Fibroblast of lung (primary cell): ENCODE data around the gene ST6GAL2. TPM values are rescaled to one million over a fixed set of nuclear protein-coding genes. Genes with fewer than 3 reads are reported as not detected.

Source experiments
- DNase-seq, 2 donors: peaks; one replicate each; pipeline versions ENCODE4 v3.0.0 to v3.0.0-alpha.2; 2010; ENCODE audit warnings: low read depth in 2 of 2
- H2AFZ ChIP-seq: 2 replicates; pipeline ENCODE4 v1.5.1; 2012; ENCODE audit warnings: low read length, control low read depth, inconsistent platforms
- H3K27ac ChIP-seq: 2 replicates; pipeline ENCODE4 v1.5.1; 2011; ENCODE audit warnings: low read length, control low read depth; ENCODE audit not compliant: insufficient read depth
- H3K27me3 ChIP-seq: 2 replicates; pipeline ENCODE4 v1.5.1; 2011; ENCODE audit warnings: mild to moderate bottlenecking, low read length; ENCODE audit not compliant: control insufficient read depth, insufficient read depth
- H3K36me3 ChIP-seq: 2 replicates; pipeline ENCODE4 v1.5.1; 2011; ENCODE audit warnings: low read length; ENCODE audit not compliant: control insufficient read depth, insufficient read depth
- H3K4me1 ChIP-seq: 2 replicates; pipeline ENCODE4 v1.5.1; 2011; ENCODE audit warnings: low read length; ENCODE audit not compliant: control insufficient read depth, insufficient read depth; ENCODE audit errors: extremely low read depth
- H3K4me2 ChIP-seq: 2 replicates; pipeline ENCODE4 v1.5.1; 2011; ENCODE audit warnings: low read length, control low read depth; ENCODE audit not compliant: insufficient read depth; ENCODE audit errors: extremely low read depth
- H3K4me3 ChIP-seq, 4 experiments: fragments of 200-600 bp in 1 of 4; sonication (generic) in 1 of 4; replicated peaks in 1 of 4; 2 replicates each; pipeline ENCODE4 v1.5.1; 2011 to 2016; ENCODE audit warnings: low read length in 4 of 4, low read depth in 3 of 4, mild to moderate bottlenecking in 3 of 4, control low read depth in 2 of 4, inconsistent platforms in 1 of 4, mixed read lengths in 1 of 4; ENCODE audit not compliant: insufficient read depth in 1 of 4; ENCODE audit errors: control extremely low read depth in 1 of 4
- H3K79me2 ChIP-seq: 2 replicates; pipeline ENCODE4 v1.5.1; 2012; ENCODE audit warnings: mild to moderate bottlenecking, low read length, inconsistent platforms; ENCODE audit not compliant: control insufficient read depth, insufficient read depth
- H3K9ac ChIP-seq: 2 replicates; pipeline ENCODE4 v1.5.1; 2011; ENCODE audit warnings: mild to moderate bottlenecking, low read length, control low read depth; ENCODE audit not compliant: insufficient read depth
- H3K9me3 ChIP-seq: 2 replicates; pipeline ENCODE4 v1.5.1; 2012; ENCODE audit warnings: low read depth, low read length; ENCODE audit not compliant: control insufficient read depth, insufficient read depth
- H4K20me1 ChIP-seq: 2 replicates; pipeline ENCODE4 v1.5.1; 2011; ENCODE audit warnings: low read length; ENCODE audit not compliant: control insufficient read depth, insufficient read depth; ENCODE audit errors: extremely low read depth
- EZH2 ChIP-seq: IDR thresholded peaks from 2 replicates; pipeline ENCODE4 v1.5.1; 2012; ENCODE audit warnings: low read length, control low read depth, mild to moderate bottlenecking; ENCODE audit errors: missing control alignments
- polyA plus RNA-seq, 2 donors: library from polyadenylated mRNA; depleted of rRNA in 1 of 2; stranded (reverse) in 1 of 2; unstranded in 1 of 2; fragments of >200 nt; gene quantifications; 2 replicates each; pipeline ENCODE4 v1.2.1, GENCODE V29; 2011 to 2012; ENCODE audit warnings: missing spikeins in 1 of 2
- total RNA-seq: library from RNA; depleted of rRNA; stranded (reverse); fragments of >200 nt; gene quantifications from 2 replicates; pipeline ENCODE4 v1.2.1, GENCODE V29; 2014
- TF ChIP-seq, protein P1 (sequence below), 2 donors: IDR thresholded peaks in 1 of 2; conservative IDR thresholded peaks in 1 of 2; 1 replicate in 1 of 2; 2 replicates in 1 of 2; pipeline ENCODE4 v1.5.1; 2011 to 2012; ENCODE audit warnings: low read length in 2 of 2, control low read depth in 1 of 2, inconsistent platforms in 1 of 2, low read depth in 1 of 2, mild to moderate bottlenecking in 1 of 2

The ST6GAL2 gene
- total and polyA plus RNA-seq, 2 donors (not counting 1 experiment from before 2014, with no cell fraction given) = not detected

- Histone ChIP-seq H2AFZ (no peak overlapping the region), H3K79me2 (no peaks in the 10 kb centered on the region), H4K20me1 (no peaks in the 10 kb centered on the region), H3K36me3 (no peaks in the 10 kb centered on the region), H3K4me2 (no peak overlapping the region), H3K9me3 (no peaks in the 10 kb centered on the region), H3K27ac (no peak overlapping the region), H3K9ac (no peak overlapping the region), H3K4me3 (no peak overlapping the region), H3K27me3 (peaks cover 7% of the 10 kb centered on the region), H3K4me1 (no peaks in the 10 kb centered on the region)
- TF ChIP-seq, protein P1, sequence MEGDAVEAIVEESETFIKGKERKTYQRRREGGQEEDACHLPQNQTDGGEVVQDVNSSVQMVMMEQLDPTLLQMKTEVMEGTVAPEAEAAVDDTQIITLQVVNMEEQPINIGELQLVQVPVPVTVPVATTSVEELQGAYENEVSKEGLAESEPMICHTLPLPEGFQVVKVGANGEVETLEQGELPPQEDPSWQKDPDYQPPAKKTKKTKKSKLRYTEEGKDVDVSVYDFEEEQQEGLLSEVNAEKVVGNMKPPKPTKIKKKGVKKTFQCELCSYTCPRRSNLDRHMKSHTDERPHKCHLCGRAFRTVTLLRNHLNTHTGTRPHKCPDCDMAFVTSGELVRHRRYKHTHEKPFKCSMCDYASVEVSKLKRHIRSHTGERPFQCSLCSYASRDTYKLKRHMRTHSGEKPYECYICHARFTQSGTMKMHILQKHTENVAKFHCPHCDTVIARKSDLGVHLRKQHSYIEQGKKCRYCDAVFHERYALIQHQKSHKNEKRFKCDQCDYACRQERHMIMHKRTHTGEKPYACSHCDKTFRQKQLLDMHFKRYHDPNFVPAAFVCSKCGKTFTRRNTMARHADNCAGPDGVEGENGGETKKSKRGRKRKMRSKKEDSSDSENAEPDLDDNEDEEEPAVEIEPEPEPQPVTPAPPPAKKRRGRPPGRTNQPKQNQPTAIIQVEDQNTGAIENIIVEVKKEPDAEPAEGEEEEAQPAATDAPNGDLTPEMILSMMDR (conservative IDR thresholded peaks at IDR 0.05 in 1 of 2, IDR thresholded peaks at IDR 0.05 in 1 of 2; ENCODE audit: low read depth in 1 of 2, low read length in 2 of 2) = no peak
- TF ChIP-seq EZH2 = no peak
- no peak for DNase-seq
These were observed 3.3 kb downstream of the ST6GAL2 start for GRCh38 chr2:106882673-106883072.

DNA sequence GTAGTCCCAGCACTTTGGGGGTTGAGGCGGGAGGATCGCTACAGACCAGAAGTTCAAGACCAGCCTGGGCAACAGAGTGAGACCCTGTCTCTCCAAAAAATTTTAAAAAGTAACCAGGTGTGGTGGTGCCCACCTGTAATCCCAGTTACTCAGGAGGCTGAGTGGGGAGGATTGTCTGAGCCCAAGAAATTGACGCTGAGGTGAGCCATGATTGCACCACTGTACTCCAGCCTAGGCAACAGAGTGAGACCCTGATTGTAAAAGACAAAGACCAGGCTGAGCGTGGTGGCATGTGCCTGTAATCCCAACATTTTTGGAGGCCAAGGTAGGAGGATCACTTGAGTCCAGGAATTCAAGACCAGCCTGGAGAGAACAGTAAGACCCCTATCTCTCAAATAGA is 7.8 kb downstream of the ST6GAL2 start:
- no peaks in the 10 kb centered on the region for H3K4me1 ChIP-seq
- no peak for DNase-seq
- H3K9ac ChIP-seq = no peak overlapping the region
- no peaks in the 10 kb centered on the region for H4K20me1 ChIP-seq
- H3K27me3 ChIP-seq = no peaks in the 10 kb centered on the region
- H2AFZ ChIP-seq = no peak overlapping the region
- H3K79me2 ChIP-seq = no peaks in the 10 kb centered on the region
- H3K36me3 ChIP-seq = no peaks in the 10 kb centered on the region
- no peak overlapping the region for H3K27ac ChIP-seq
- H3K9me3 ChIP-seq = no peaks in the 10 kb centered on the region
- no peak overlapping the region for H3K4me2 ChIP-seq
- TF ChIP-seq, protein P1 (conservative IDR thresholded peaks at IDR 0.05 in 1 of 2, IDR thresholded peaks at IDR 0.05 in 1 of 2; ENCODE audit: low read depth in 1 of 2, low read length in 2 of 2) = no peak
- TF ChIP-seq EZH2 = no peak
- no peak overlapping the region for H3K4me3 ChIP-seq

- H3K27ac ChIP-seq = no peak overlapping the region
- no peak overlapping the region for H2AFZ ChIP-seq
- TF ChIP-seq, protein P1 (conservative IDR thresholded peaks at IDR 0.05 in 1 of 2, IDR thresholded peaks at IDR 0.05 in 1 of 2; ENCODE audit: low read depth in 1 of 2, low read length in 2 of 2) = no peak
- TF ChIP-seq EZH2 = no peak
- no peaks in the 10 kb centered on the region for H3K9me3 ChIP-seq
- H3K4me3 ChIP-seq = no peak overlapping the region
- H3K4me1 ChIP-seq = no peaks in the 10 kb centered on the region
- no peak overlapping the region for H3K9ac ChIP-seq
- H4K20me1 ChIP-seq = no peaks in the 10 kb centered on the region
- no peaks in the 10 kb centered on the region for H3K27me3 ChIP-seq
- H3K36me3 ChIP-seq = no peaks in the 10 kb centered on the region
- H3K79me2 ChIP-seq = no peaks in the 10 kb centered on the region
- DNase-seq = no peak
- H3K4me2 ChIP-seq = no peak overlapping the region
These were observed 9.3 kb downstream of the ST6GAL2 start for GRCh38 chr2:106876699-106877098.
